GM23338 (cell line): Measurements from ENCODE around the gene SNX15. TPM values are rescaled to one million over a fixed set of nuclear protein-coding genes. Genes with fewer than 3 reads are reported as not detected.

Experiments
- ATAC-seq: fragments of 200-7000 bp; cut with Tn5 transposase; 3 replicates; pipeline ENCODE4 v1.9.1; 2020
- DNase-seq: peaks from one replicate; pipeline ENCODE4 v3.0.0-alpha.2; 2015; ENCODE audit warnings: low spot score
- H2AFZ ChIP-seq: fragments of 200-600 bp; sonication (generic); 2 replicates; pipeline ENCODE4 v1.8.0; 2016; ENCODE audit warnings: antibody characterized with exemption, mild to moderate bottlenecking, moderate library complexity
- H3F3A ChIP-seq: fragments of 200-600 bp; sonication (generic); replicated peaks from 2 replicates; pipeline ENCODE4 v1.8.0; 2017; ENCODE audit warnings: antibody characterized with exemption, mixed run types, low read depth
- H3K27ac ChIP-seq: fragments of 200-600 bp; sonication (generic); 2 replicates; pipeline ENCODE4 v1.6.1; 2016; ENCODE audit warnings: low read depth
- H3K27me3 ChIP-seq: fragments of 200-600 bp; sonication (generic); 2 replicates; pipeline ENCODE4 v1.8.0; 2016; ENCODE audit warnings: mild to moderate bottlenecking, mixed run types, moderate library complexity; ENCODE audit not compliant: insufficient read depth
- H3K36me3 ChIP-seq: fragments of 200-600 bp; sonication (generic); 2 replicates; pipeline ENCODE4 v1.8.0; 2016; ENCODE audit warnings: mild to moderate bottlenecking; ENCODE audit not compliant: insufficient read depth
- H3K4me1 ChIP-seq: fragments of 200-600 bp; sonication (generic); 2 replicates; pipeline ENCODE4 v1.8.0; 2016; ENCODE audit warnings: mild to moderate bottlenecking, moderate library complexity; ENCODE audit not compliant: insufficient read depth
- H3K4me2 ChIP-seq: fragments of 200-600 bp; sonication (generic); 2 replicates; pipeline ENCODE4 v1.7.1; 2017; ENCODE audit warnings: mixed run types
- H3K4me3 ChIP-seq: fragments of 200-600 bp; sonication (generic); 2 replicates; pipeline ENCODE4 v1.6.1; 2016; ENCODE audit warnings: mixed run types
- H3K79me2 ChIP-seq: fragments of 200-600 bp; sonication (generic); replicated peaks from 2 replicates; pipeline ENCODE4 v1.8.0; 2017; ENCODE audit warnings: mild to moderate bottlenecking; ENCODE audit not compliant: insufficient read depth
- H3K9me2 ChIP-seq: fragments of 200-600 bp; sonication (generic); 2 replicates; pipeline ENCODE4 v1.8.0; 2017; ENCODE audit not compliant: insufficient read depth
- H4K20me1 ChIP-seq: fragments of 200-600 bp; sonication (generic); replicated peaks from 2 replicates; pipeline ENCODE4 v1.8.0; 2017; ENCODE audit warnings: mild to moderate bottlenecking; ENCODE audit not compliant: insufficient read depth
- H3K27ac Mint-ChIP-seq: 2 replicates; pipeline ENCODE4 v1.8.0; 2020; ENCODE audit warnings: inconsistent platforms, mild to moderate bottlenecking, moderate library complexity, mixed read lengths
- H3K27me3 Mint-ChIP-seq: 3 replicates; pipeline ENCODE4 v1.8.0; 2022; ENCODE audit warnings: low read depth, mild to moderate bottlenecking, moderate library complexity, mixed read lengths, inconsistent platforms; ENCODE audit not compliant: insufficient read depth, poor library complexity
- H3K36me3 Mint-ChIP-seq: 3 replicates; pipeline ENCODE4 v1.8.0; 2021; ENCODE audit warnings: low read depth, mild to moderate bottlenecking, inconsistent platforms, moderate library complexity, mixed read lengths
- H3K4me1 Mint-ChIP-seq: 3 replicates; pipeline ENCODE4 v1.8.0; 2020; ENCODE audit warnings: mild to moderate bottlenecking, inconsistent platforms, mixed read lengths
- H3K4me3 Mint-ChIP-seq: 3 replicates; pipeline ENCODE4 v1.8.0; 2021; ENCODE audit warnings: moderate library complexity, mild to moderate bottlenecking, inconsistent platforms, mixed read lengths
- H3K9me3 Mint-ChIP-seq: 3 replicates; pipeline ENCODE4 v1.8.0; 2020; ENCODE audit warnings: moderate library complexity, mild to moderate bottlenecking, inconsistent platforms, mixed read lengths
- CREB1 ChIP-seq: fragments of 250-450 bp; sonication (Bioruptor Pico); IDR thresholded peaks from 2 replicates; pipeline ENCODE4 v1.5.0; 2020; ENCODE audit warnings: low read depth, mild to moderate bottlenecking, moderate library complexity
- EZH2 ChIP-seq: fragments of 200-600 bp; sonication (generic); IDR thresholded peaks from one replicate; pipeline ENCODE4 v1.8.0; 2017; ENCODE audit warnings: antibody characterized with exemption, mild to moderate bottlenecking, low read depth; ENCODE audit not compliant: unreplicated experiment
- JUNB ChIP-seq: IDR thresholded peaks from one replicate; pipeline ENCODE4 v1.6.1; 2016; ENCODE audit warnings: antibody characterized with exemption; ENCODE audit not compliant: unreplicated experiment
- ZNF114 ChIP-seq: fragments of 250-450 bp; sonication (Bioruptor Pico); IDR thresholded peaks from 2 replicates; pipeline ENCODE4 v1.5.0; 2020; ENCODE audit warnings: mild to moderate bottlenecking, moderate library complexity
- ZNF462 ChIP-seq: fragments of 250-450 bp; sonication (Bioruptor Pico); IDR thresholded peaks from 2 replicates; pipeline ENCODE4 v1.5.0; 2020; ENCODE audit warnings: mild to moderate bottlenecking, moderate library complexity
- polyA plus RNA-seq: library from polyadenylated mRNA; unstranded; fragments of >200 nt; fragmentation: Nextera tagmentation; extraction: Ambion mirVana; gene quantifications from 2 replicates; pipeline ENCODE4 v1.2.1, GENCODE V29; 2016
- total RNA-seq: library from RNA; depleted of rRNA; stranded (reverse); fragments of >200 nt; shearing (Covaris generic); gene quantifications from 2 replicates; pipeline ENCODE4 v1.2.3, GENCODE V29; 2014
- TF ChIP-seq, protein P1 (sequence below): IDR thresholded peaks from one replicate; pipeline ENCODE4 v1.6.1; 2018; ENCODE audit warnings: antibody characterized with exemption; ENCODE audit not compliant: unreplicated experiment

SNX15 gene
- total and polyA plus RNA-seq, 2 experiments from 2014 or later = 13.0 to 21.4 TPM

- TF ChIP-seq ZNF462 (CRISPR knock-in tag) (no peak), JUNB (no peak)
These were observed 39.0 kb upstream of the SNX15 start (continued) for GRCh38 chr11:64987998-64988854.

- Histone ChIP-seq H3F3A (no peaks in the 10 kb centered on the region), H3K79me2 (no peaks in the 10 kb centered on the region), H3K27me3 (no peaks in the 10 kb centered on the region), H4K20me1 (no peaks in the 10 kb centered on the region), H3K4me3 (no peak overlapping the region), H3K36me3 (no peaks in the 10 kb centered on the region), H3K4me1 (no peaks in the 10 kb centered on the region), H3K9me2 (no peaks in the 10 kb centered on the region), H3K27ac (no peak overlapping the region), H2AFZ (no peak overlapping the region), H3K4me2 (no peak overlapping the region)
- H3K27me3 Mint-ChIP-seq = peaks cover 10% of the 10 kb centered on the region
- H3K27ac Mint-ChIP-seq = no peak overlapping the region
- ATAC-seq = peak; percentile 41; the same call in 2 of the 3 replicates
- DNase-seq = no peak
- H3K4me1 Mint-ChIP-seq = peaks cover 2% of the 10 kb centered on the region; the same call in 1 of the 3 replicates
- no peaks in the 10 kb centered on the region for H3K36me3 Mint-ChIP-seq
- no peaks in the 10 kb centered on the region for H3K9me3 Mint-ChIP-seq
- no peak overlapping the region for H3K4me3 Mint-ChIP-seq
- TF ChIP-seq EZH2 (no peak), CREB1 (CRISPR knock-in tag) (no peak), ZNF114 (CRISPR knock-in tag) (no peak)
- TF ChIP-seq, protein P1, sequence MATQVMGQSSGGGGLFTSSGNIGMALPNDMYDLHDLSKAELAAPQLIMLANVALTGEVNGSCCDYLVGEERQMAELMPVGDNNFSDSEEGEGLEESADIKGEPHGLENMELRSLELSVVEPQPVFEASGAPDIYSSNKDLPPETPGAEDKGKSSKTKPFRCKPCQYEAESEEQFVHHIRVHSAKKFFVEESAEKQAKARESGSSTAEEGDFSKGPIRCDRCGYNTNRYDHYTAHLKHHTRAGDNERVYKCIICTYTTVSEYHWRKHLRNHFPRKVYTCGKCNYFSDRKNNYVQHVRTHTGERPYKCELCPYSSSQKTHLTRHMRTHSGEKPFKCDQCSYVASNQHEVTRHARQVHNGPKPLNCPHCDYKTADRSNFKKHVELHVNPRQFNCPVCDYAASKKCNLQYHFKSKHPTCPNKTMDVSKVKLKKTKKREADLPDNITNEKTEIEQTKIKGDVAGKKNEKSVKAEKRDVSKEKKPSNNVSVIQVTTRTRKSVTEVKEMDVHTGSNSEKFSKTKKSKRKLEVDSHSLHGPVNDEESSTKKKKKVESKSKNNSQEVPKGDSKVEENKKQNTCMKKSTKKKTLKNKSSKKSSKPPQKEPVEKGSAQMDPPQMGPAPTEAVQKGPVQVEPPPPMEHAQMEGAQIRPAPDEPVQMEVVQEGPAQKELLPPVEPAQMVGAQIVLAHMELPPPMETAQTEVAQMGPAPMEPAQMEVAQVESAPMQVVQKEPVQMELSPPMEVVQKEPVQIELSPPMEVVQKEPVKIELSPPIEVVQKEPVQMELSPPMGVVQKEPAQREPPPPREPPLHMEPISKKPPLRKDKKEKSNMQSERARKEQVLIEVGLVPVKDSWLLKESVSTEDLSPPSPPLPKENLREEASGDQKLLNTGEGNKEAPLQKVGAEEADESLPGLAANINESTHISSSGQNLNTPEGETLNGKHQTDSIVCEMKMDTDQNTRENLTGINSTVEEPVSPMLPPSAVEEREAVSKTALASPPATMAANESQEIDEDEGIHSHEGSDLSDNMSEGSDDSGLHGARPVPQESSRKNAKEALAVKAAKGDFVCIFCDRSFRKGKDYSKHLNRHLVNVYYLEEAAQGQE = no peak
These were observed 37.8 kb upstream of the SNX15 start for GRCh38 chr11:64989416-64989815.
